PC-9 (cell line): ENCODE measurements around the gene CILP2. TPM values are rescaled to one million over a fixed set of nuclear protein-coding genes. Genes with fewer than 3 reads are reported as not detected.

Experiments
- BruUV-seq: library from RNA; stranded (reverse); fragments of 400-500 nt; replicated peaks from 2 replicates; lab custom pipeline; 2021; lab: Mats Ljungman, UMichigan
- CTCF ChIA-PET: fragments of 300-600 bp; sonication (Branson Sonifier 250); formaldehyde crosslinking; loops from one replicate; lab custom pipeline; 2022; ENCODE audit warnings: antibody characterized with exemption; lab: Charles Lee
- POLR2A ChIA-PET: fragments of 300-600 bp; sonication (Branson Sonifier 250); formaldehyde crosslinking; loops from one replicate; lab custom pipeline; 2022; ENCODE audit warnings: antibody characterized with exemption; ENCODE audit not compliant: unreplicated experiment; lab: Charles Lee
- DNase-seq, 2 experiments: peaks; one replicate each; pipeline versions ENCODE4 v3.0.0 to v3.0.0-alpha.2; 2015 to 2022; ENCODE audit warnings: mixed read lengths in 1 of 2
- H2AFZ ChIP-seq: fragments of 200-600 bp; sonication (generic); 2 replicates; pipeline ENCODE4 v1.8.1; 2017; ENCODE audit warnings: antibody characterized with exemption
- H3F3A ChIP-seq: fragments of 200-600 bp; sonication (generic); 2 replicates; pipeline ENCODE4 v1.8.1; 2017; ENCODE audit warnings: antibody characterized with exemption, mild to moderate bottlenecking, low read depth; ENCODE audit not compliant: insufficient read depth
- H3K27ac ChIP-seq: fragments of 200-600 bp; sonication (generic); 2 replicates; pipeline ENCODE4 v1.6.1; 2016; ENCODE audit warnings: mixed run types
- H3K27me3 ChIP-seq: fragments of 200-600 bp; sonication (generic); 2 replicates; pipeline ENCODE4 v1.6.1; 2016; ENCODE audit warnings: low read depth, mixed run types; ENCODE audit not compliant: insufficient read depth
- H3K36me3 ChIP-seq: fragments of 200-600 bp; sonication (generic); 2 replicates; pipeline ENCODE4 v1.6.1; 2016; ENCODE audit warnings: low read depth, mixed run types
- H3K4me1 ChIP-seq: fragments of 200-600 bp; sonication (generic); replicated peaks from 2 replicates; pipeline ENCODE4 v1.6.1; 2016; ENCODE audit warnings: mixed run types; ENCODE audit not compliant: insufficient read depth
- H3K4me2 ChIP-seq: fragments of 200-600 bp; sonication (generic); 2 replicates; pipeline ENCODE4 v1.6.1; 2017; ENCODE audit warnings: mixed run types
- H3K4me3 ChIP-seq: fragments of 200-600 bp; sonication (generic); 2 replicates; pipeline ENCODE4 v1.6.1; 2016; ENCODE audit warnings: mixed run types
- H3K79me2 ChIP-seq: fragments of 200-600 bp; sonication (generic); 2 replicates; pipeline ENCODE4 v1.6.1; 2017; ENCODE audit warnings: low read depth, mixed run types
- H3K9me2 ChIP-seq: fragments of 200-600 bp; sonication (generic); 2 replicates; pipeline ENCODE4 v1.8.1; 2017; ENCODE audit warnings: mild to moderate bottlenecking; ENCODE audit not compliant: insufficient read depth
- H3K9me3 ChIP-seq: fragments of 200-600 bp; sonication (generic); 2 replicates; pipeline ENCODE4 v1.8.1; 2016; ENCODE audit warnings: low read depth; ENCODE audit not compliant: insufficient read depth
- H4K20me1 ChIP-seq: fragments of 200-600 bp; sonication (generic); 2 replicates; pipeline ENCODE4 v1.8.1; 2017; ENCODE audit not compliant: insufficient read depth
- EZH2 ChIP-seq: fragments of 200-600 bp; sonication (generic); IDR thresholded peaks from 2 replicates; pipeline ENCODE4 v1.8.0; 2017; ENCODE audit warnings: antibody characterized with exemption, low read depth
- intact Hi-C: fragments of 100-400 bp; cut with micrococcal nuclease; formaldehyde crosslinking; loops from one replicate; pipeline ENCODE4 v1.10.0; 2022; ENCODE audit not compliant: unreplicated experiment
- total RNA-seq: library from RNA; stranded (reverse); gene quantifications from 2 replicates; pipeline ENCODE4 v1.2.3, GENCODE V29; 2021
- TF ChIP-seq, protein P1 (sequence below): fragments of 200-600 bp; sonication (generic); conservative IDR thresholded peaks from 2 replicates; pipeline ENCODE4 v1.6.1; 2017; ENCODE audit warnings: mixed run types, antibody characterized with exemption, mild to moderate bottlenecking, moderate library complexity

CILP2 gene
- total RNA-seq, 1 experiment from 2014 or later, result 1.1 TPM

DNA sequence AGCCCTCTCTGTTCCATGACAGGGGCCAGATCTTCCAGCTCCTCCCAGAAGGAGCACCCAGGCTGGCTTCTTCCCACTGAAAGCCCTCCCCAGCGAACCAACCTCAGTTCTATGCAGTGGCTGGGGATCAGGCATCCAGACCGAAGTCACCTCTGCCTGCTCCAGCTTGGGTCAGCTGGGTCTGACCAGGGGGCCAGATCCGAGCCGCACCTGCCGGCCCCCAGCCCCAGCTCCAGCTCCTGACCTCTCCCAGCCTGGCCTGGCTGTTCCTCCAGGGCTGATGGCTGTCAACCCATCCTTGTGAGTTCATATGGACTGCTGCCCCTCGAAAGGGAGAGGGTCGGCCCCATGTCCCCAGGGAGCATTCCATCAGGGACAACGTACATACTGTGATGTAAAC lies 30.7 kb upstream of the CILP2 start:
- POLR2A ChIA-PET, result no interaction called here

GRCh38 chr19:19508217-19508616 lies 29.8 kb upstream of the CILP2 start:
- no peaks in the 10 kb centered on the region for H3K79me2 ChIP-seq
- intact Hi-C loops, result no loop called here

More for the DNA sequence above, 30.7 kb upstream of the CILP2 start:
- H3K9me2 ChIP-seq, result no peaks in the 10 kb centered on the region
- DNase-seq, result no peak
- H3K4me1 ChIP-seq, result no peaks in the 10 kb centered on the region
- no peak overlapping the region for H3K27ac ChIP-seq
- no peaks in the 10 kb centered on the region for H3K79me2 ChIP-seq
- no peak for TF ChIP-seq EZH2
- TF ChIP-seq, protein P1, sequence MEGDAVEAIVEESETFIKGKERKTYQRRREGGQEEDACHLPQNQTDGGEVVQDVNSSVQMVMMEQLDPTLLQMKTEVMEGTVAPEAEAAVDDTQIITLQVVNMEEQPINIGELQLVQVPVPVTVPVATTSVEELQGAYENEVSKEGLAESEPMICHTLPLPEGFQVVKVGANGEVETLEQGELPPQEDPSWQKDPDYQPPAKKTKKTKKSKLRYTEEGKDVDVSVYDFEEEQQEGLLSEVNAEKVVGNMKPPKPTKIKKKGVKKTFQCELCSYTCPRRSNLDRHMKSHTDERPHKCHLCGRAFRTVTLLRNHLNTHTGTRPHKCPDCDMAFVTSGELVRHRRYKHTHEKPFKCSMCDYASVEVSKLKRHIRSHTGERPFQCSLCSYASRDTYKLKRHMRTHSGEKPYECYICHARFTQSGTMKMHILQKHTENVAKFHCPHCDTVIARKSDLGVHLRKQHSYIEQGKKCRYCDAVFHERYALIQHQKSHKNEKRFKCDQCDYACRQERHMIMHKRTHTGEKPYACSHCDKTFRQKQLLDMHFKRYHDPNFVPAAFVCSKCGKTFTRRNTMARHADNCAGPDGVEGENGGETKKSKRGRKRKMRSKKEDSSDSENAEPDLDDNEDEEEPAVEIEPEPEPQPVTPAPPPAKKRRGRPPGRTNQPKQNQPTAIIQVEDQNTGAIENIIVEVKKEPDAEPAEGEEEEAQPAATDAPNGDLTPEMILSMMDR, result no peak
- CTCF ChIA-PET, result no interaction called here
- no peak overlapping the region for H2AFZ ChIP-seq
- 0 out of 2 replicates have a peak, but pooled peaks cover 11% of the 10 kb centered on the region for H3K36me3 ChIP-seq
- peaks cover 4% of the 10 kb centered on the region; the same call in 1 of the 2 replicates for H4K20me1 ChIP-seq
- H3K4me2 ChIP-seq, result no peak overlapping the region
- H3K9me3 ChIP-seq, result no peaks in the 10 kb centered on the region
- peaks cover 52% of the 10 kb centered on the region; the same call in 1 of the 2 replicates for H3F3A ChIP-seq
- no TSS peak for BruUV-seq
- intact Hi-C loops, result no loop called here
- no peak overlapping the region for H3K4me3 ChIP-seq
- no peaks in the 10 kb centered on the region for H3K27me3 ChIP-seq

DNA sequence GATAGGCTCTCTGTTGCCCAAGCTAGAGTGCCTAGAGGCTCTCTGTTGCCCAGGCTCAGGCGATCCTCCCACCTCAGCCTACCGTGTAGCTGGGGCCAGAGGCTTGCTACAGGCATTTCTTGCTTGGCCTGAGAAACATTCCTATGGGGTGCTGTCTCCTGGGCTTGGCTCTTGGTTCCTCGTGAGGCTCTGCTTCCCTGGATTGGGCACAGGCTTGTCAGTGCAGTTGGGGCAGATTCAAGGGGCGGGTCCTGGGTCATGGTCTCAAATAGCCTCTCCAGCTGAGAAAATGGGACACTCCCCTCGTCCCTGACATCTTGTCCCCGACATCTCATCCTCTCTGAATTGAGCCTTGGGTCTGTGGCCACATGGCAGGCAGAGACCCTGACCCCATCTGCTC lies 27.6 kb upstream of the CILP2 start:
- Histone ChIP-seq H3K9me3 (no peaks in the 10 kb centered on the region), H3K4me3 (no peak overlapping the region), H3K79me2 (no peaks in the 10 kb centered on the region), H3K27me3 (no peaks in the 10 kb centered on the region), H3K4me1 (no peaks in the 10 kb centered on the region), H4K20me1 (no peaks in the 10 kb centered on the region), H3K4me2 (no peak overlapping the region), H2AFZ (no peak overlapping the region), H3F3A (peaks cover 38% of the 10 kb centered on the region; the same call in 1 of the 2 replicates), H3K9me2 (no peaks in the 10 kb centered on the region), H3K36me3 (no peaks in the 10 kb centered on the region), H3K27ac (no peak overlapping the region)
- CTCF ChIA-PET, result no interaction called here
- TF ChIP-seq, protein P1, result no peak
- intact Hi-C loops, result no loop called here
- BruUV-seq, result no TSS peak
- POLR2A ChIA-PET, result interaction anchor here (0.6 kb wide), 2 partner anchors 31 to 443 kb away, joined by 4 to 19 read pairs; no protein-coding TSS in a partner anchor
- peak in 1 of 2 experiments; percentile 20 for DNase-seq

More at GRCh38 chr19:19508217-19508616, 29.8 kb upstream of the CILP2 start:
- Histone ChIP-seq H3K4me3 (no peak overlapping the region), H2AFZ (no peak overlapping the region), H3K27me3 (no peaks in the 10 kb centered on the region), H3K4me1 (no peaks in the 10 kb centered on the region), H4K20me1 (no peaks in the 10 kb centered on the region; the same call in 1 of the 2 replicates), H3K9me3 (no peaks in the 10 kb centered on the region), H3K9me2 (no peaks in the 10 kb centered on the region), H3K36me3 (0 out of 2 replicates have a peak, but pooled peaks cover 6% of the 10 kb centered on the region), H3K4me2 (no peak overlapping the region), H3K27ac (no peak overlapping the region), H3F3A (peaks cover 49% of the 10 kb centered on the region; the same call in 1 of the 2 replicates)
- BruUV-seq, result no TSS peak
- ChIA-PET POLR2A (no interaction called here), CTCF (no interaction called here)
- no peak for DNase-seq
- TF ChIP-seq, protein P1, result no peak
